T-helper 22 cell (primary cell): ENCODE results near the gene AKR1C2.
"Not testable (repeated sequence)": the region's sequence is repeated elsewhere in the genome, so short reads cannot be mapped to it uniquely, and the experiment has no call there.

ENCODE experiments used
- DNase-seq: peaks from one replicate; pipeline ENCODE4 v3.0.0-alpha.2; 2020; ENCODE audit warnings: low read depth

Gene AKR1C2

GRCh38 chr10:4988000-4988641, 15.5 kb downstream of the AKR1C2 start:
- not testable (repeated sequence) for DNase-seq

- DNase-seq = no peak
Measured at GRCh38 chr10:4984971-4985594, 18.6 kb downstream of the AKR1C2 start.

- no peak for DNase-seq
Measured at GRCh38 chr10:4984223-4984622, 19.4 kb downstream of the AKR1C2 start.

- DNase-seq = no peak
Measured at GRCh38 chr10:4983615-4984216, 19.9 kb downstream of the AKR1C2 start.

GRCh38 chr10:4982764-4983226, 20.9 kb downstream of the AKR1C2 start:
- DNase-seq = no peak

GRCh38 chr10:4981722-4982471, 21.8 kb downstream of the AKR1C2 start:
- DNase-seq = no peak

GRCh38 chr10:4980793-4981192, 22.9 kb downstream of the AKR1C2 start:
- no peak for DNase-seq

GRCh38 chr10:4978870-4979269, 24.8 kb downstream of the AKR1C2 start:
- DNase-seq = no peak

- no peak for DNase-seq
Measured at GRCh38 chr10:4977025-4977424, 26.6 kb downstream of the AKR1C2 start.

- not testable (repeated sequence) for DNase-seq
Measured at GRCh38 chr10:4974400-4974799, 29.3 kb downstream of the AKR1C2 start.

- DNase-seq = not testable (repeated sequence)
Measured at GRCh38 chr10:4973294-4973693, 30.4 kb downstream of the AKR1C2 start.

GRCh38 chr10:4972369-4973142, 31.1 kb downstream of the AKR1C2 start:
- DNase-seq = not testable (repeated sequence)

- DNase-seq = not testable (repeated sequence)
Measured at GRCh38 chr10:4970362-4970761, 33.3 kb downstream of the AKR1C2 start.

GRCh38 chr10:4969289-4969688, 34.4 kb downstream of the AKR1C2 start:
- not testable (repeated sequence) for DNase-seq

GRCh38 chr10:4967189-4967588, 36.5 kb downstream of the AKR1C2 start:
- not testable (repeated sequence) for DNase-seq

- DNase-seq = not testable (repeated sequence)
Measured at GRCh38 chr10:4965763-4966162, 37.9 kb downstream of the AKR1C2 start.

GRCh38 chr10:4963815-4964154, 39.9 kb downstream of the AKR1C2 start:
- not testable (repeated sequence) for DNase-seq

- not testable (repeated sequence) for DNase-seq
Measured at GRCh38 chr10:4962876-4963814, 40.5 kb downstream of the AKR1C2 start, which contains the start of gene AKR1C1. TSS of gene AKR1C1 (plus strand) at chr10:4963415. CDS start at chr10:4963445, 30 bp downstream.

GRCh38 chr10:4962308-4962707, 41.3 kb downstream of the AKR1C2 start:
- DNase-seq = not testable (repeated sequence)

GRCh38 chr10:4961558-4961957, 42.1 kb downstream of the AKR1C2 start:
- DNase-seq = not testable (repeated sequence)
